Muscle of arm (tissue), 12 donors: ENCODE data around the gene CD3D. TPM values are rescaled to one million over a fixed set of nuclear protein-coding genes. Genes with fewer than 3 reads are reported as not detected.
"Not testable (repeated sequence)": the region's sequence is repeated elsewhere in the genome, so short reads cannot be mapped to it uniquely, and the experiment has no call there.

Experiments used
- DNase-seq: peaks from one replicate; pipeline ENCODE4 v3.0.0-alpha.2; 2013
- polyA plus RNA-seq, 12 donors: library from polyadenylated mRNA; unstranded; fragments of 120-200 nt; gene quantifications; one replicate each; pipeline ENCODE4 v1.2.1, GENCODE V29; 2013; ENCODE audit not compliant: insufficient read length in 12 of 12

CD3D gene
- polyA plus RNA-seq, 12 donors, result 0.41 to 4.4 (median 0.82) TPM; not detected in 7

GRCh38 chr11:118340449-118340848 is 2.1 kb downstream of the CD3D start:
- DNase-seq, result no peak

- no peak for DNase-seq
These were observed 3.1 kb downstream of the CD3D start for GRCh38 chr11:118339281-118339961.

DNA sequence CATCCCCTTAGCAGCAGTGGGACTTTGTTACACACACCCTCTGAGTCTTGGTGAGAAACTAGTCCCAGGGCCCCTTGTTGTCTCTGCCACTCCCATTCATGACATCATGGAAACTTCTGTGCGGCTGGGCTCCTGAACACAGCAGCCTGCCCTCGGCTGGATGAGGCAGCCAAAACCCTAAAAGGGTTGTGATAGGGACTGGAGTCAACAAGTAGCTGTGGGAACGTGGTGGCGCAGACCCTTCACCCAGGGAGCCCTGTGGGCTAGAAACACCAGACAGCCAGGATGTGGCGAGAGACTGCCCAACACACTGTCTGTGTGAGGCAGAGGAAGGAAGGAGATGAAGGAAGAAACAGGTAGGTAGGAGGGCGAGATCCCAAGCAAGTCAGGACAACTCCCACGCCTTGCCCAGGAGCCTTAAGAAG is 3.9 kb downstream of the CD3D start:
- no peak for DNase-seq

DNA sequence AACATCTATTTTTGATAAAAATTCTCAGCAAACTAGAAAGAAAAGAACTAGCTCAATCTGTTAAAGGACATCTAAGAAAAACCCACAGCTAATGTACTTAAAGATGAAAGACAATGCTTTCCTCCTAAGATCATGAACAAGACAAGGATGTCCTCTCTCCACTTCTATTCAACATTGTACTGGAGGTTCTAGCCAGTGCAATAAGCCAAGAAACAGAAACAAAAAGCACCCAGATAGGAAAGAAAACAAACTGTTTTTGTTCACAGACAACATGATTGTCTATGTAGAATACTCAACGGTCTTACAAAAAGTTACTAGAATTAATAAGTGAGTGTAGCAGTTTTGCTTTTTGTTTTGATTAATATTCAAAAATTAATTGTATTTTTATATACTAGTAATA is 7.8 kb downstream of the CD3D start:
- no peak for DNase-seq

DNA sequence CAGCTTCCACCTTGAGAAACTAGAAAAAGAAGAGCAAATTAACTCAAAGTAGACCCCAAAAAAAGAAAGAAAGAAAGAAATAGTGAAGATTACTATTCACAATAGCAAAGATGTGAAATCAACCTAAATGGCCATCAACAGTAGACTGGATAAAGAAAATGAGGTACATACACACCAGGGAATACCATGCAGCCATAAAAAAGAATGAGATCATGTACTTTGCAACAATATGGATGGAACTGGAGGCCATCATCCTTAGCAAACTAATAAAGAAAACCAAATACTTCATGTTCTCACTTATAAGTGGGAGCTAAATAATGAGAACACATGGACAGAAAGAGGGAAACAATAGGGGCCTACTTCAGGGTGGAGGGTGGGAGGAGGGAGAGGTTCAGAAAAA is 13.8 kb downstream of the CD3D start:
- no peak for DNase-seq

- DNase-seq, result no peak
These were observed 17.2 kb downstream of the CD3D start for GRCh38 chr11:118325283-118325682.

- no peak for DNase-seq
These were observed 19.8 kb downstream of the CD3D start for GRCh38 chr11:118322721-118323120.

- DNase-seq, result no peak
These were observed 21.0 kb downstream of the CD3D start for GRCh38 chr11:118321386-118322082.

DNA sequence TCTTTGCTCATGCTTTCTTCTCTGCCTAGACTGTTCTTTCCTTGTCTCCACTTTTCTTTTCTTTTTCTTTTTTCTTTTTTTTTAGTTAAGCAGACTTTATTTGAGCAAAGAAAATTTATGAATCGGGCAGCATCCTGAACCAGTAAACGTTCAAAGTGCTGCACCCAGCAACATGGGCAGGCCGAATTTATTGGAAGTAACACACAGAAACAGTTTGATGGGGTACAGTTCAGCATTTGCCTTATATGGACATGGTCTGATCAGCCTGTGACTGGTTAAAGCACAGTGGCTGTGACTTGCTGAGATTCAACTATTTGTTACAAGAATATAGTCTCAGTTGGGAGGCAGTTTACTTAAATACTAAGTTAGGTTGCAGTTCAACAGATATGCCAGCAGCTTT is 22.0 kb downstream of the CD3D start:
- no peak for DNase-seq

GRCh38 chr11:118319337-118319707 is 23.2 kb downstream of the CD3D start:
- no peak for DNase-seq

DNA sequence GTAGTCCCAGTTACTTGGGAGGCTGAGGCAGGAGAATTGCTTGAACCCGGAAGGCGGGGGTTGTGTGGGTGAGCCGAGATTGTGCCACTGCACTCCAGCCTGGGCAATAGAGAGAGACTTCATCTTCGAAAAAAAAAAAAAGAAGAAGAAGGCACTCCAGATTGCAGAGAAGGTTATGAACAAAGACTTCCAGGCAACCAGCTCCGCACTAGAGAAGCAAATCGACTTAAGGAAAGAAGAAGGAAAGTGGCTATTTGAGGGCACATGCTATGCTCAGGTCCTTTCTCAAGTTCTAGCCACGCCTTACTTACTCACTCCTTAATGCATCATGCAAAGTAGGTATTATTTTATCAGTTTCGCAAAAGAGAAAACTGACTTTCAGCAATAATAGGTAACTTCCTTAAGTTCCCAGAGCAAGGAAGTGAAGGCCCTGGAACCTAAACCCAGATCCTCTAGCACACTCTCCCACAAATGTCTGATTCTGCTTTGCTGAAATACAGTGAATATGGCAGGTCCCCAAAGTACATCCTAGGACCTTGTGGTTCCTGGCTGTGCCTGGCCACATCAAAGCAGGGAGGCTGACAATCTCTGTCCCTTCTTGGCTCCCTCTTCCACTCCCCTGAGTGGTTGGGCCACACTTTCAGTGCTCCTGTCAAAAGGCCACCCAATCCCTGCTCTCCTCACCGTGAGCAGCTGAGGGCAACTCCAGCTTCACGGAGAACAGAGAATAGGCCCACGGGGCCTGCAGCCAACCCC is 23.7 kb downstream of the CD3D start:
- DNase-seq, result no peak

DNA sequence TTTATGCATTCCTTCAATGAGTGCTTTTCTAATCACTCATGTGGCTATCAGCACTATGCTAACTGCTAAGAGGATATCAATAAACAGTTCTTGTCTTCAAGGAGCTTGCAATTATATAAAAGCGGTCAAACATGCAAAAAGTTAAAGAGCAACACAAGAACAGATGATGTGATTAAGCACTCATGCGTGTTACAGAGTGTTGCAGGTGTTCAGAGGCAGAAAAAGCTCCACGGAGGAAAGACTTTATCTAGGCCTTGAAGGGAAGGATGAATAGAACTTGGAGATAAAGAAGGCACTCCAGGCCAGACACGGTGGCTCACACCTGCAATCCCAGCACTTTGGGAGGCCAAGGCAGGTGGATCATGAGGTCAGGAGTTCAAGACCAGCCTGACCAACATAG is 24.4 kb downstream of the CD3D start:
- DNase-seq, result no peak

GRCh38 chr11:118314988-118315411 is 27.5 kb downstream of the CD3D start:
- no peak for DNase-seq

DNA sequence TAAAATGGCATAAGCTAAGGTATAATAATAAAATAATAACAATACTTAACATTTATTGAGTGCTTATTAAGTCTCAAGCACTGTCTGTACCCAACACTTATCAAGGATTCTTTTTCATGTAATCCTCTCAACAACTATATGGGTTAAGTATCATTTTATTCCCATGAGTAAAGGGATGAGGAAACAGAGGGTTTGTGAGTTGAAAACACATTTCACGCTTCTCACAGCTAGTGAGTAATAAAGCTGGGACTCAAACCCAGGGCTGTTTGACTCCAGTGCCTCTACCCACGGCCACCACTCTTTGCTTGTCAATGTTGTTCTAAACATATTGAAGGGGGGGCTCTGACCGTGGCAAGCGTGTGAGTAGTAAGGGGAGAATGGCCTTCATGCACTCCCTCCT is 29.3 kb downstream of the CD3D start:
- DNase-seq, result no peak

DNA sequence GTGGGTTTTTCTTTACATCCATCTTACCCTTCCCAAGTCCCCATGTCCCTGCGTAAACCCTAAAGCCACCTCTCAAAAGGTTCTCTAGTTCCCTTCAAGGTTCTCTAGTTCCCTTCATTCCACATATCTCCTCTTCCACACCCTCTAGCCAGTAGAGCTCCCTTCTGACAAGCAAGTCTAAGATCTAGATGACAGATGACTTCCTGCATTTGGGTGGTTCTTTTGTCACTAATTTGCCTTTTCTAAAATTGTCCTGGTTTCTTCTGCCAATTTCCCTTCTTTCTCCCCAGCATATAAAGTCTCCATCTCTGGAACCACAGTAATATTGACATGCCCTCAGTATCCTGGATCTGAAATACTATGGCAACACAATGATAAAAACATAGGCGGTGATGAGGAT is 30.2 kb downstream of the CD3D start:
- no peak for DNase-seq

GRCh38 chr11:118311518-118311917 is 31.0 kb downstream of the CD3D start:
- no peak for DNase-seq

- DNase-seq, result no peak
These were observed 31.6 kb downstream of the CD3D start for GRCh38 chr11:118310781-118311485.

GRCh38 chr11:118310271-118310670 is 32.2 kb downstream of the CD3D start:
- no peak for DNase-seq

- DNase-seq, result not testable (repeated sequence)
These were observed 33.4 kb downstream of the CD3D start for GRCh38 chr11:118308995-118309528.

DNA sequence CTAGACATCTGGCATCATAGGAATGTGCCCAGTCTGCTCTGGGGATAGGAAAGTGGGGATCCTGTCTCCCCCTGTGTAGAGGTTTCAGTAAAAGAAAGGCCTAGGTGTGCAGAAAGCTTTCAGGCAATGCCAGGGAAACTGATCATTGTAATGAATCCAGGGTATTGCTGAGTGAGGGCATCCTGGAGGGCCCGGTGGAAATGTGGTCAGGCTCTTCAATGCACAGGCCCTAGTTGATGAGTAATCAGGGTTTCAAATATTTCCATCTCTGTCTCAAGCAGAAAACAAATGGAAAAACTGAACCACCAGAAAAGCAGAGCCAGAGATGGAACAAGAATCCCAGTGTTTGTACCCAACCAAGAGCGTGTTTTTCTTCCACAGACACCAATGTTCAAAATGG is 35.9 kb downstream of the CD3D start:
- DNase-seq, result no peak

GRCh38 chr11:118305726-118306125 is 36.8 kb downstream of the CD3D start:
- no peak for DNase-seq
